ENCODE results near the gene PHF3.

The PHF3 gene

GRCh38 chr6:63677282-63677681 lies 41.7 kb downstream of the PHF3 start:
- Histone ChIP-seq H3K79me2 (ENCODE audit: insufficient read depth, low read length) (peaks cover 95% of the 10 kb centered on the region), H3K9ac (ENCODE audit: low read depth, low read length, poor library complexity, severe bottlenecking) (no peak overlapping the region), H3K36me3 (ENCODE audit: insufficient read depth, low read length) (peaks cover 39% of the 10 kb centered on the region), H3K27me3 (ENCODE audit: insufficient read depth, low read length, poor library complexity, severe bottlenecking) (no peaks in the 10 kb centered on the region), H3K4me1 (ENCODE audit: insufficient read depth, low read length, poor library complexity, severe bottlenecking) (no peaks in the 10 kb centered on the region), H2AFZ (ENCODE audit: low read length) (no peak overlapping the region), H3K4me3 (ENCODE audit: low read length, poor library complexity, severe bottlenecking) (no peak overlapping the region), H3F3A (ENCODE audit: low read depth) (no peaks in the 10 kb centered on the region), H3K9me2 (replicated peaks; ENCODE audit: low read depth, low read length) (no peaks in the 10 kb centered on the region), H4K20me1 (ENCODE audit: insufficient read depth, low read length, poor library complexity, severe bottlenecking) (peaks cover 81% of the 10 kb centered on the region), H3K9me3 (ENCODE audit: insufficient read depth, low read depth, low read length) (no peaks in the 10 kb centered on the region), H3K4me2 (ENCODE audit: low read depth, low read length, poor library complexity, severe bottlenecking) (no peak overlapping the region)
- TF ChIP-seq, protein P1, sequence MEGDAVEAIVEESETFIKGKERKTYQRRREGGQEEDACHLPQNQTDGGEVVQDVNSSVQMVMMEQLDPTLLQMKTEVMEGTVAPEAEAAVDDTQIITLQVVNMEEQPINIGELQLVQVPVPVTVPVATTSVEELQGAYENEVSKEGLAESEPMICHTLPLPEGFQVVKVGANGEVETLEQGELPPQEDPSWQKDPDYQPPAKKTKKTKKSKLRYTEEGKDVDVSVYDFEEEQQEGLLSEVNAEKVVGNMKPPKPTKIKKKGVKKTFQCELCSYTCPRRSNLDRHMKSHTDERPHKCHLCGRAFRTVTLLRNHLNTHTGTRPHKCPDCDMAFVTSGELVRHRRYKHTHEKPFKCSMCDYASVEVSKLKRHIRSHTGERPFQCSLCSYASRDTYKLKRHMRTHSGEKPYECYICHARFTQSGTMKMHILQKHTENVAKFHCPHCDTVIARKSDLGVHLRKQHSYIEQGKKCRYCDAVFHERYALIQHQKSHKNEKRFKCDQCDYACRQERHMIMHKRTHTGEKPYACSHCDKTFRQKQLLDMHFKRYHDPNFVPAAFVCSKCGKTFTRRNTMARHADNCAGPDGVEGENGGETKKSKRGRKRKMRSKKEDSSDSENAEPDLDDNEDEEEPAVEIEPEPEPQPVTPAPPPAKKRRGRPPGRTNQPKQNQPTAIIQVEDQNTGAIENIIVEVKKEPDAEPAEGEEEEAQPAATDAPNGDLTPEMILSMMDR (conservative IDR thresholded peaks at IDR 0.05; ENCODE audit: low read length) = no peak
- no peak for TF ChIP-seq EZH2phosphoT487 (IDR thresholded peaks at IDR 0.05; ENCODE audit: borderline replicate concordance)

- Histone ChIP-seq H3K4me1 (ENCODE audit: insufficient read depth, low read length, poor library complexity, severe bottlenecking) (no peaks in the 10 kb centered on the region), H3K9me3 (ENCODE audit: insufficient read depth, low read depth, low read length) (no peaks in the 10 kb centered on the region), H3K9me2 (replicated peaks; ENCODE audit: low read depth, low read length) (no peaks in the 10 kb centered on the region), H3K4me2 (ENCODE audit: low read depth, low read length, poor library complexity, severe bottlenecking) (no peak overlapping the region), H3K79me2 (ENCODE audit: insufficient read depth, low read length) (peaks cover 60% of the 10 kb centered on the region), H3K4me3 (ENCODE audit: low read length, poor library complexity, severe bottlenecking) (no peak overlapping the region), H4K20me1 (ENCODE audit: insufficient read depth, low read length, poor library complexity, severe bottlenecking) (peaks cover 34% of the 10 kb centered on the region), H3F3A (ENCODE audit: low read depth) (0 out of 2 replicates have a peak, but pooled peaks cover 4% of the 10 kb centered on the region), H3K36me3 (ENCODE audit: insufficient read depth, low read length) (peaks cover 57% of the 10 kb centered on the region), H2AFZ (ENCODE audit: low read length) (no peak overlapping the region), H3K27me3 (ENCODE audit: insufficient read depth, low read length, poor library complexity, severe bottlenecking) (no peaks in the 10 kb centered on the region), H3K9ac (ENCODE audit: low read depth, low read length, poor library complexity, severe bottlenecking) (no peak overlapping the region)
- TF ChIP-seq, protein P1 (conservative IDR thresholded peaks at IDR 0.05; ENCODE audit: low read length) = no peak
- no peak for TF ChIP-seq EZH2phosphoT487 (IDR thresholded peaks at IDR 0.05; ENCODE audit: borderline replicate concordance)
Observed at GRCh38 chr6:63683071-63683603, 47.5 kb downstream of the PHF3 start.

DNA sequence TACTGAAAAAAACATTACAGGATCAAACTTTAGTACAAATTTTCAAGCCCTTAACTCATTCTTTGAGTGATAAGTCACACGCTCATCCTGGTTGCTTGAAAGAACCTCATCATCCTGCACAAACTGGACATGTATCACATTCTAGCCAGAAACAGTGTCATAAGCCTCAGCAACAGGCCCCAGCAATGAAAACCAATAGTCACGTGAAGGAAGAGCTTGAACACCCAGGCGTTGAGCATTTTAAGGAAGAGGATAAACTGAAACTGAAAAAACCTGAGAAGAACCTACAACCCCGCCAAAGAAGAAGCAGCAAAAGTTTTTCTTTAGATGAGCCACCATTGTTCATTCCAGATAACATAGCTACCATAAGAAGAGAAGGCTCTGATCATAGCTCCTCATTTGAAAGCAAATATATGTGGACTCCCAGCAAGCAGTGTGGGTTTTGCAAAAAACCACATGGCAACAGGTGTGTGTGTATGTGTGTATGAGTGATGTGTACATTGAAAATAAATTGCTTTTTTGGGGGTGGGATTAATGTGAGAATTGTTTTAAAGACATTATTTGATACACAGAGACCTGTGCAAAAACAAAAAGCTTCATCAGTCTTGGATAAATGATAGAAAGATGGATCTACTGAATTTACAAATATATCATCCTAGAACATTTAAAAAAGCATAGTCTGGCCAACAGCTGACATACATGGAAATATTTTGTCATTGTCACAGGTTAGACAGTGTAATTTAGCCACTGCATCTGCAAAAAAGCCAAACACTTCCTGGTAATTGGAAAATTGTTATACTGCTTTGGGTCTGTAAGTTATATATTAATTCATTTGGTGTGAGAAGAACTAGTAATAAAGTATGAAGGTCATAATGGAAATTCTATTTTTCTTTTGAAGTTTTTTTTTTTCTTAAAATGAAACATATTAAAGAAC lies 50.1 kb downstream of the PHF3 start:
- Histone ChIP-seq H3K9ac (ENCODE audit: low read depth, low read length, poor library complexity, severe bottlenecking) (no peak overlapping the region), H3F3A (ENCODE audit: low read depth) (0 out of 2 replicates have a peak, but pooled peaks cover 4% of the 10 kb centered on the region), H3K79me2 (ENCODE audit: insufficient read depth, low read length) (peaks cover 34% of the 10 kb centered on the region), H2AFZ (ENCODE audit: low read length) (no peak overlapping the region), H3K9me3 (ENCODE audit: insufficient read depth, low read depth, low read length) (no peaks in the 10 kb centered on the region), H3K27me3 (ENCODE audit: insufficient read depth, low read length, poor library complexity, severe bottlenecking) (no peaks in the 10 kb centered on the region), H3K36me3 (ENCODE audit: insufficient read depth, low read length) (peaks cover 41% of the 10 kb centered on the region), H3K4me3 (ENCODE audit: low read length, poor library complexity, severe bottlenecking) (no peak overlapping the region), H3K4me2 (ENCODE audit: low read depth, low read length, poor library complexity, severe bottlenecking) (no peak overlapping the region), H3K9me2 (replicated peaks; ENCODE audit: low read depth, low read length) (no peaks in the 10 kb centered on the region), H3K4me1 (ENCODE audit: insufficient read depth, low read length, poor library complexity, severe bottlenecking) (peaks cover 4% of the 10 kb centered on the region), H4K20me1 (ENCODE audit: insufficient read depth, low read length, poor library complexity, severe bottlenecking) (peaks cover 14% of the 10 kb centered on the region)
- no peak for TF ChIP-seq EZH2phosphoT487 (IDR thresholded peaks at IDR 0.05; ENCODE audit: borderline replicate concordance)
- TF ChIP-seq, protein P1 (conservative IDR thresholded peaks at IDR 0.05; ENCODE audit: low read length) = no peak

Measured in Loucy (cell line).